Measurements from ENCODE around the gene SLC2A4.
A peak's percentile ranks its signal among the peaks of the same experiment; 100 is the strongest.

The SLC2A4 gene

GRCh38 chr17:7248796-7249195, 32.7 kb upstream of the SLC2A4 start:
- no peak for DNase-seq

- DNase-seq: no peak
These were observed 32.3 kb upstream of the SLC2A4 start for GRCh38 chr17:7249214-7249613.

- peak; percentile 28 for DNase-seq
These were observed 31.7 kb upstream of the SLC2A4 start for GRCh38 chr17:7249830-7250229.

GRCh38 chr17:7250695-7251627, 30.6 kb upstream of the SLC2A4 start:
- DNase-seq: peak; percentile 41

GRCh38 chr17:7251661-7252175, 29.8 kb upstream of the SLC2A4 start, which contains the start of gene CTDNEP1:
CTDNEP1 (minus strand) TSS chr17:7251734; CDS start chr17:7251296, 438 bp downstream.
- DNase-seq: peak; percentile 100

GRCh38 chr17:7252176-7253043, 29.1 kb upstream of the SLC2A4 start, which contains the start of gene ELP5:
ELP5 (plus strand) TSS chr17:7252215; CDS start chr17:7252551, 336 bp downstream.
- peak; percentile 92 for DNase-seq

- no peak for DNase-seq
These were observed 28.4 kb upstream of the SLC2A4 start for GRCh38 chr17:7253082-7253481.

GRCh38 chr17:7254511-7254910, 27.0 kb upstream of the SLC2A4 start:
- no peak for DNase-seq

- DNase-seq: no peak
These were observed 24.6 kb upstream of the SLC2A4 start for GRCh38 chr17:7256766-7257456.

GRCh38 chr17:7258731-7259554, 22.6 kb upstream of the SLC2A4 start:
- DNase-seq: peak; percentile 92

GRCh38 chr17:7259555-7259889, 22.0 kb upstream of the SLC2A4 start:
- no peak for DNase-seq

GRCh38 chr17:7260151-7260550, 21.4 kb upstream of the SLC2A4 start:
- DNase-seq: no peak

GRCh38 chr17:7260651-7261378, 20.7 kb upstream of the SLC2A4 start:
- DNase-seq: no peak

- no peak for DNase-seq
These were observed 19.9 kb upstream of the SLC2A4 start for GRCh38 chr17:7261379-7262191.

GRCh38 chr17:7262192-7262934, 19.2 kb upstream of the SLC2A4 start, which contains the start of gene CLDN7:
CLDN7 (minus strand) TSS chr17:7262478; CDS start chr17:7262043, 435 bp downstream.
- DNase-seq: no peak

- DNase-seq: peak; percentile 61
These were observed 18.4 kb upstream of the SLC2A4 start for GRCh38 chr17:7262935-7263800.

GRCh38 chr17:7263801-7264078, 17.8 kb upstream of the SLC2A4 start:
- DNase-seq: no peak

- no peak for DNase-seq
These were observed 14.7 kb upstream of the SLC2A4 start for GRCh38 chr17:7266784-7267183.

- DNase-seq: no peak
These were observed 2.1 kb upstream of the SLC2A4 start for GRCh38 chr17:7279448-7279847.
